LNCaP clone FGC (cell line): Measurements from ENCODE around the gene ANKRD6.

ENCODE experiments used
- DNase-seq: peaks from one replicate; pipeline ENCODE4 v3.0.0-alpha.2; 2011; ENCODE audit warnings: low read depth
- H3K4me3 ChIP-seq: 2 replicates; pipeline ENCODE4 v1.5.1; 2011; ENCODE audit warnings: mild to moderate bottlenecking, low read depth, low read length, control low read depth
- TF ChIP-seq, protein P1 (sequence below): IDR thresholded peaks from 2 replicates; pipeline ENCODE4 v1.5.1; 2012; ENCODE audit warnings: mild to moderate bottlenecking; ENCODE audit not compliant: control insufficient read depth, insufficient read depth; ENCODE audit errors: extremely low read depth

ANKRD6 gene

GRCh38 chr6:89449193-89449592, 16.2 kb downstream of the ANKRD6 start:
- no peak overlapping the region for H3K4me3 ChIP-seq
- TF ChIP-seq, protein P1, sequence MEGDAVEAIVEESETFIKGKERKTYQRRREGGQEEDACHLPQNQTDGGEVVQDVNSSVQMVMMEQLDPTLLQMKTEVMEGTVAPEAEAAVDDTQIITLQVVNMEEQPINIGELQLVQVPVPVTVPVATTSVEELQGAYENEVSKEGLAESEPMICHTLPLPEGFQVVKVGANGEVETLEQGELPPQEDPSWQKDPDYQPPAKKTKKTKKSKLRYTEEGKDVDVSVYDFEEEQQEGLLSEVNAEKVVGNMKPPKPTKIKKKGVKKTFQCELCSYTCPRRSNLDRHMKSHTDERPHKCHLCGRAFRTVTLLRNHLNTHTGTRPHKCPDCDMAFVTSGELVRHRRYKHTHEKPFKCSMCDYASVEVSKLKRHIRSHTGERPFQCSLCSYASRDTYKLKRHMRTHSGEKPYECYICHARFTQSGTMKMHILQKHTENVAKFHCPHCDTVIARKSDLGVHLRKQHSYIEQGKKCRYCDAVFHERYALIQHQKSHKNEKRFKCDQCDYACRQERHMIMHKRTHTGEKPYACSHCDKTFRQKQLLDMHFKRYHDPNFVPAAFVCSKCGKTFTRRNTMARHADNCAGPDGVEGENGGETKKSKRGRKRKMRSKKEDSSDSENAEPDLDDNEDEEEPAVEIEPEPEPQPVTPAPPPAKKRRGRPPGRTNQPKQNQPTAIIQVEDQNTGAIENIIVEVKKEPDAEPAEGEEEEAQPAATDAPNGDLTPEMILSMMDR: no peak
- no peak for DNase-seq

- H3K4me3 ChIP-seq: no peak overlapping the region
- no peak for DNase-seq
- TF ChIP-seq, protein P1: no peak
These were observed 19.3 kb downstream of the ANKRD6 start for GRCh38 chr6:89452281-89452680.

- TF ChIP-seq, protein P1: no peak
- H3K4me3 ChIP-seq: no peak overlapping the region
- no peak for DNase-seq
These were observed 21.3 kb downstream of the ANKRD6 start for GRCh38 chr6:89454300-89454699.

DNA sequence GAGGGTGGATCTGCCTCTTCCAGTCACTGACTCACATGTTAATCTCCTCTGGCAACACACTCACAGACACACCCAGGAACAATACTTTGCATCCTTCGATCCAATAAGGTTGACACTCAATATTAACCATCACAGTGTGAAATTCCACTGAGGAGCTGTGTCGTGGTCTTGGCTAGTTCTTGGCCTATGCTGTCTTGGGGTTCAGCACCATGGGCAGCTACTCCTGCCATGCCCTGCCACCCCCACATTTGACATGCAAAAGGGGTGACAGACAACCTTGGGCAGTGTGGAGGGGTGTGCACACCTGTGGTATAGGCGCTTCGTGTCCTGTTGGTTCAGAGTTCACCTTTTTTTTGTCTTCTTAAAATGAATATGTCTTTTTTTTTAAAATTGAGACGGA, 25.8 kb downstream of the ANKRD6 start:
- TF ChIP-seq, protein P1: no peak
- DNase-seq: no peak
- no peak overlapping the region for H3K4me3 ChIP-seq

DNA sequence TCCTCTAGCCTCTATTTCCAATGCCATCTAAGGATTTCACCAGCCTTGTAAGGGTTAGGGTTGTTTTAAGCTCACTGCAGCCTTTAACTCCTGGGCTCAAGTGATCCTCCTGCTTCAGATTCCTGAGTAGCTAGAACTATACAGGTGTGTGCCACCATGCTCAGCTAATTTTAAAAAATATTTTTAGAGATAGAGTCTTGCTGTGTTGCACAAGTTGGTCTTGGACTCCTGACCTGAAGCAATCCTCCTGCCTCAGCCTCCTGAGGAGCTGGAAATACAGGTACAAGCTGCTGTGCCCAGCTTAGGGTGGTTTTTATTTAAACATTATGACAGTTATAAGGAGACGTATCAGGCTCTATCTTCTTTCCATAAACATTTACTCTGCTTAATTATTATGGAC, 26.5 kb downstream of the ANKRD6 start:
- TF ChIP-seq, protein P1: no peak
- no peak for DNase-seq
- H3K4me3 ChIP-seq: no peak overlapping the region

DNA sequence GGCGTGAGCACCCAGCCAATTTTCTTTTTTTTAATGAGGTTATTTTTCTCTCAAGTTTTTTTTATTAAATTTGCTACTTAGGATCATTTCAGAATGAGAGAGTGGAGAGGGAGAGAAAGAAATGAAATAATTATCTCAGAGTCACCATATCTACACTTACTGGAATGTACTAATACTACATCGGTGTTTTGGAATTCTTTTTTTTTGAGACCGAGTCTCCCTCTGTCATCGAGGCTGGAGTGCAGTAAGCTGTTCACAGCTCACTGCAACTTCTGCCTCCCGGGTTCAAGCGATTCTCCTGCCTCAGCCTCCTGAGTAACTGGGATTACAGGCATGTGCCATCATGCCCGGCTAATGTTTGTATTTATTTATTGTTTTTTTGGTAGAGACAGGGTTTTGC, 27.8 kb downstream of the ANKRD6 start:
- TF ChIP-seq, protein P1: no peak
- DNase-seq: no peak
- H3K4me3 ChIP-seq: no peak overlapping the region

DNA sequence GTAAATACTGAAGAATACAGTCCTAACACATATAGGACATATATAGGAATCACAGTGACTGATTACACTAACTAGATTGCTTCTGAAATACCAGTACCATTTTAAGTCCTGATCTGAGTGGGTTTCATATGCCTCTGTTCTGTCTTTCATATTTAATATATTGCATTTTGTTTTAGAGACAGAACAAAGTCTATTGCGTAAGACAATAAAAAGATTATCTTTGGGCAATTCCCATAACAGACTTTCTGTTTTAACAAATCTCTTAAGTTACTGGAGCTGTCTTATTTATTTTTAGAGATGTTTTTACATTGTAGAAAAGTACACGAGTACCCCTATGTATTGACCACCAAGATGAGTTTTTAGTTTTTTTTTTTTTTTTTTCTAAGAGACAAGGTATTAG, 29.6 kb downstream of the ANKRD6 start:
- TF ChIP-seq, protein P1: no peak
- H3K4me3 ChIP-seq: no peak overlapping the region
- DNase-seq: no peak
